Activated CD8-positive, alpha-beta memory T cell treated with anti-CD3 and anti-CD28 coated beads, Interleukin-2, amount 10 ng/mL, durations not matched to agents 7 days and 5 days (primary cell): ENCODE measurements around the gene MPC1. TPM values are rescaled to one million over a fixed set of nuclear protein-coding genes. Genes with fewer than 3 reads are reported as not detected.

Experiments
- total RNA-seq, 2 experiments: library from RNA; stranded (reverse); gene quantifications; one replicate each; pipeline ENCODE4 v1.2.3, GENCODE V29; 2021

MPC1 gene
- total RNA-seq, 2 experiments from 2014 or later, result 29.4 to 37.4 TPM

Other genes starting within 250 kb of the MPC1 start
- not detected for gene TBXT, start 215.1 kb downstream of the MPC1 start, total RNA-seq
- not detected for gene PRR18, start 74.5 kb downstream of the MPC1 start, total RNA-seq
- 10 to 100 TPM; 35.6 to 40.0 TPM for gene SFT2D1, start 40.4 kb downstream of the MPC1 start, total RNA-seq
- gene RAMACL, start 203.7 kb upstream of the MPC1 start, total RNA-seq, result under 1 TPM; 0.14 to 0.29 TPM
- 1 to 10 TPM; 4.5 to 5.4 TPM for gene RPS6KA2, start 244.3 kb upstream of the MPC1 start, total RNA-seq